ENCODE results near the gene PHLPP1.

Gene PHLPP1

DNA sequence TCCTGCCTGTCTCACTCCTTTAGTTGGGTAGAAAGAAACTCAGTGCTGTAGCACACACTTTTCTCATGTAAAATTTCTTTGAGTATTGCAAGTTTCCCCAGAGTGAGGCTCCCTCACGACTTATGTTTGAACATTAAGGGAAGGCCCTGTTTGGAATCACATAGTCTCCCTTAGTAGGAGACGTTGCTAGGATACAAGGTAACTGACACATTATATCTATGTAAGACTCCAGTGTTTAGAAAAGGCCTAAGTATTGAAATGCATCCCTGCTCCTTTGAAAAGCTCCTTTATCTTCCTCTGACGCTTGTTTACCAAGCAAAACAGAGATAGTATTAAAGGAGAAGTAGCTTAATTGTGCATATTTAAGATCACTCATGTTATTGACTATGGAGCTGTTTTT lies 248.2 kb downstream of the PHLPP1 start:
- H3K27ac ChIP-seq (ENCODE audit: extremely low read depth, low read depth, low read length), result no peak overlapping the region
- POLR2A ChIA-PET, result no interaction called here
- TF ChIP-seq ZNF174 (tag by site-specific recombination; IDR thresholded peaks at IDR 0.05) (no peak), ZNF311 (tag by site-specific recombination; IDR thresholded peaks at IDR 0.05; ENCODE audit: borderline replicate concordance) (no peak), ZNF350 (tag by site-specific recombination; IDR thresholded peaks at IDR 0.05) (no peak), KLF9 (tag by site-specific recombination; IDR thresholded peaks at IDR 0.05; ENCODE audit: low read depth) (no peak), ZFP69B (tag by site-specific recombination; IDR thresholded peaks at IDR 0.05) (no peak), ZSCAN23 (tag by site-specific recombination; IDR thresholded peaks at IDR 0.05) (no peak), ZNF76 (tag by site-specific recombination; IDR thresholded peaks at IDR 0.05; ENCODE audit: borderline replicate concordance, low read depth) (no peak), KLF10 (tag by site-specific recombination; IDR thresholded peaks at IDR 0.05) (no peak), ZNF121 (tag by site-specific recombination; IDR thresholded peaks at IDR 0.05) (no peak)
- TF ChIP-seq, protein P1, sequence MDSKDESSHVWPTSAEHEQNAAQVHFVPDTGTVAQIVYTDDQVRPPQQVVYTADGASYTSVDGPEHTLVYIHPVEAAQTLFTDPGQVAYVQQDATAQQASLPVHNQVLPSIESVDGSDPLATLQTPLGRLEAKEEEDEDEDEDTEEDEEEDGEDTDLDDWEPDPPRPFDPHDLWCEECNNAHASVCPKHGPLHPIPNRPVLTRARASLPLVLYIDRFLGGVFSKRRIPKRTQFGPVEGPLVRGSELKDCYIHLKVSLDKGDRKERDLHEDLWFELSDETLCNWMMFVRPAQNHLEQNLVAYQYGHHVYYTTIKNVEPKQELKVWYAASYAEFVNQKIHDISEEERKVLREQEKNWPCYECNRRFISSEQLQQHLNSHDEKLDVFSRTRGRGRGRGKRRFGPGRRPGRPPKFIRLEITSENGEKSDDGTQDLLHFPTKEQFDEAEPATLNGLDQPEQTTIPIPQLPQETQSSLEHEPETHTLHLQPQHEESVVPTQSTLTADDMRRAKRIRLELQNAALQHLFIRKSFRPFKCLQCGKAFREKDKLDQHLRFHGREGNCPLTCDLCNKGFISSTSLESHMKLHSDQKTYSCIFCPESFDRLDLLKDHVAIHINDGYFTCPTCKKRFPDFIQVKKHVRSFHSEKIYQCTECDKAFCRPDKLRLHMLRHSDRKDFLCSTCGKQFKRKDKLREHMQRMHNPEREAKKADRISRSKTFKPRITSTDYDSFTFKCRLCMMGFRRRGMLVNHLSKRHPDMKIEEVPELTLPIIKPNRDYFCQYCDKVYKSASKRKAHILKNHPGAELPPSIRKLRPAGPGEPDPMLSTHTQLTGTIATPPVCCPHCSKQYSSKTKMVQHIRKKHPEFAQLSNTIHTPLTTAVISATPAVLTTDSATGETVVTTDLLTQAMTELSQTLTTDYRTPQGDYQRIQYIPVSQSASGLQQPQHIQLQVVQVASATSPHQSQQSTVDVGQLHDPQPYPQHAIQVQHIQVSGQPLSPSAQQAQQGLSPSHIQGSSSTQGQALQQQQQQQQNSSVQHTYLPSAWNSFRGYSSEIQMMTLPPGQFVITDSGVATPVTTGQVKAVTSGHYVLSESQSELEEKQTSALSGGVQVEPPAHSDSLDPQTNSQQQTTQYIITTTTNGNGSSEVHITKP (tag by site-specific recombination; IDR thresholded peaks at IDR 0.05), result no peak
- CTCF ChIA-PET, result interaction anchor here (0.6 to 1.2 kb wide), 3 partner anchors 13 to 377 kb away, joined by 3 to 6 read pairs (median 3); no protein-coding TSS in a partner anchor
- peaks cover 19 to 22% of the 10 kb centered on the region in 2 experiments for H3K36me3 ChIP-seq (ENCODE audit: control insufficient read depth in 2 of 2, insufficient read depth in 1 of 2, low read length in 2 of 2)
- H3K9me3 ChIP-seq (ENCODE audit: control insufficient read depth, insufficient read depth, low read depth, low read length), result no peaks in the 10 kb centered on the region
- no peaks in the 10 kb centered on the region for H3K4me1 ChIP-seq (ENCODE audit: control insufficient read depth, insufficient read depth, low read length)
- no peak overlapping the region for H3K4me3 ChIP-seq (ENCODE audit: low read depth, low read length)

DNA sequence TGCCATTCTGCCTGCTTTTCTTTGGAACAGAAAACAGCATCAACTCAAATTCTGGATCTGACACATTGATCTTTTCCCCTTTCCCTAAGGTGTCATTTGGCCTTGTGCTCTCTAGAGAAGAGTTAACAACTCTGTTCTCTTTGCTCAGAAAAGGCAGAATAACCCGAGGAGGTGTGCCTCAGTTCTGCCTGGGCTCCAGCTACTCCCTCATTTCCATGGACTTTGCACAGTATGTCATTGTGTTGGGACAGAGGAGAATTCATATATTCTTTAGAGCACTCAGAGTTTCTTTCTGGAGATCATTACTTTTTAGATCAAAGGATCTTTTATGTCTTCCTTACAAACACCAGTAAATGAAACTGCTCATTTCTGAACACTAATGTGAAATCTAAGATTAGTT lies 249.1 kb downstream of the PHLPP1 start:
- H3K4me3 ChIP-seq (ENCODE audit: low read depth, low read length), result no peak overlapping the region
- H3K9me3 ChIP-seq (ENCODE audit: control insufficient read depth, insufficient read depth, low read depth, low read length), result no peaks in the 10 kb centered on the region
- no peak for TF ChIP-seq ZNF169 (tag by site-specific recombination; IDR thresholded peaks at IDR 0.05)
- no peak for TF ChIP-seq ZNF658 (tag by site-specific recombination; IDR thresholded peaks at IDR 0.05)
- TF ChIP-seq, protein P2, sequence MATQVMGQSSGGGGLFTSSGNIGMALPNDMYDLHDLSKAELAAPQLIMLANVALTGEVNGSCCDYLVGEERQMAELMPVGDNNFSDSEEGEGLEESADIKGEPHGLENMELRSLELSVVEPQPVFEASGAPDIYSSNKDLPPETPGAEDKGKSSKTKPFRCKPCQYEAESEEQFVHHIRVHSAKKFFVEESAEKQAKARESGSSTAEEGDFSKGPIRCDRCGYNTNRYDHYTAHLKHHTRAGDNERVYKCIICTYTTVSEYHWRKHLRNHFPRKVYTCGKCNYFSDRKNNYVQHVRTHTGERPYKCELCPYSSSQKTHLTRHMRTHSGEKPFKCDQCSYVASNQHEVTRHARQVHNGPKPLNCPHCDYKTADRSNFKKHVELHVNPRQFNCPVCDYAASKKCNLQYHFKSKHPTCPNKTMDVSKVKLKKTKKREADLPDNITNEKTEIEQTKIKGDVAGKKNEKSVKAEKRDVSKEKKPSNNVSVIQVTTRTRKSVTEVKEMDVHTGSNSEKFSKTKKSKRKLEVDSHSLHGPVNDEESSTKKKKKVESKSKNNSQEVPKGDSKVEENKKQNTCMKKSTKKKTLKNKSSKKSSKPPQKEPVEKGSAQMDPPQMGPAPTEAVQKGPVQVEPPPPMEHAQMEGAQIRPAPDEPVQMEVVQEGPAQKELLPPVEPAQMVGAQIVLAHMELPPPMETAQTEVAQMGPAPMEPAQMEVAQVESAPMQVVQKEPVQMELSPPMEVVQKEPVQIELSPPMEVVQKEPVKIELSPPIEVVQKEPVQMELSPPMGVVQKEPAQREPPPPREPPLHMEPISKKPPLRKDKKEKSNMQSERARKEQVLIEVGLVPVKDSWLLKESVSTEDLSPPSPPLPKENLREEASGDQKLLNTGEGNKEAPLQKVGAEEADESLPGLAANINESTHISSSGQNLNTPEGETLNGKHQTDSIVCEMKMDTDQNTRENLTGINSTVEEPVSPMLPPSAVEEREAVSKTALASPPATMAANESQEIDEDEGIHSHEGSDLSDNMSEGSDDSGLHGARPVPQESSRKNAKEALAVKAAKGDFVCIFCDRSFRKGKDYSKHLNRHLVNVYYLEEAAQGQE (tag by site-specific recombination; IDR thresholded peaks at IDR 0.05), result no peak
- TF ChIP-seq, protein P3, sequence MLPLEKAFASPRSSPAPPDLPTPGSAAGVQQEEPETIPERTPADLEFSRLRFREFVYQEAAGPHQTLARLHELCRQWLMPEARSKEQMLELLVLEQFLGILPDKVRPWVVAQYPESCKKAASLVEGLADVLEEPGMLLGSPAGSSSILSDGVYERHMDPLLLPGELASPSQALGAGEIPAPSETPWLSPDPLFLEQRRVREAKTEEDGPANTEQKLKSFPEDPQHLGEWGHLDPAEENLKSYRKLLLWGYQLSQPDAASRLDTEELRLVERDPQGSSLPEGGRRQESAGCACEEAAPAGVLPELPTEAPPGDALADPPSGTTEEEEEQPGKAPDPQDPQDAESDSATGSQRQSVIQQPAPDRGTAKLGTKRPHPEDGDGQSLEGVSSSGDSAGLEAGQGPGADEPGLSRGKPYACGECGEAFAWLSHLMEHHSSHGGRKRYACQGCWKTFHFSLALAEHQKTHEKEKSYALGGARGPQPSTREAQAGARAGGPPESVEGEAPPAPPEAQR (tag by site-specific recombination; IDR thresholded peaks at IDR 0.05), result no peak
- no peak for TF ChIP-seq ZFP41 (tag by site-specific recombination; IDR thresholded peaks at IDR 0.05; ENCODE audit: borderline replicate concordance)
- TF ChIP-seq ZNF560 (tag by site-specific recombination; IDR thresholded peaks at IDR 0.05; ENCODE audit: borderline replicate concordance), result no peak
- TF ChIP-seq, protein P4, sequence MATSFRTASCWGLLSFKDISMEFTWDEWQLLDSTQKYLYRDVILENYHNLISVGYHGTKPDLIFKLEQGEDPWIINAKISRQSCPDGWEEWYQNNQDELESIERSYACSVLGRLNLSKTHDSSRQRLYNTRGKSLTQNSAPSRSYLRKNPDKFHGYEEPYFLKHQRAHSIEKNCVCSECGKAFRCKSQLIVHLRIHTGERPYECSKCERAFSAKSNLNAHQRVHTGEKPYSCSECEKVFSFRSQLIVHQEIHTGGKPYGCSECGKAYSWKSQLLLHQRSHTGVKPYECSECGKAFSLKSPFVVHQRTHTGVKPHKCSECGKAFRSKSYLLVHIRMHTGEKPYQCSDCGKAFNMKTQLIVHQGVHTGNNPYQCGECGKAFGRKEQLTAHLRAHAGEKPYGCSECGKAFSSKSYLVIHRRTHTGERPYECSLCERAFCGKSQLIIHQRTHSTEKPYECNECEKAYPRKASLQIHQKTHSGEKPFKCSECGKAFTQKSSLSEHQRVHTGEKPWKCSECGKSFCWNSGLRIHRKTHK (tag by site-specific recombination; IDR thresholded peaks at IDR 0.05), result no peak
- TF ChIP-seq SP3 (tag by site-specific recombination; IDR thresholded peaks at IDR 0.05), result no peak
- H3K36me3 ChIP-seq (ENCODE audit: control insufficient read depth in 2 of 2, insufficient read depth in 1 of 2, low read length in 2 of 2), result peaks cover 13 to 18% of the 10 kb centered on the region in 2 experiments
- ChIA-PET POLR2A (no interaction called here), CTCF (interaction anchor here (0.6 to 1.2 kb wide), 4 partner anchors 14 to 472 kb away, joined by 3 to 4 read pairs (median 4); partner anchors contain the start of gene PHLPP1)
- no peaks in the 10 kb centered on the region for H3K4me1 ChIP-seq (ENCODE audit: control insufficient read depth, insufficient read depth, low read length)
- H3K27ac ChIP-seq (ENCODE audit: extremely low read depth, low read depth, low read length), result no peak overlapping the region
